CD4-positive, alpha-beta T cell treated with Interleukin-2 at 100 ng/mL for 4 hours (primary cell): Measurements from ENCODE around the gene MYO9B.

ENCODE experiments used
- DNase-seq: peaks from one replicate; pipeline ENCODE4 v3.0.0-alpha.2; 2020; ENCODE audit warnings: low spot score

MYO9B gene

GRCh38 chr19:17061691-17062090, 13.9 kb upstream of the MYO9B start:
- DNase-seq, result no peak

DNA sequence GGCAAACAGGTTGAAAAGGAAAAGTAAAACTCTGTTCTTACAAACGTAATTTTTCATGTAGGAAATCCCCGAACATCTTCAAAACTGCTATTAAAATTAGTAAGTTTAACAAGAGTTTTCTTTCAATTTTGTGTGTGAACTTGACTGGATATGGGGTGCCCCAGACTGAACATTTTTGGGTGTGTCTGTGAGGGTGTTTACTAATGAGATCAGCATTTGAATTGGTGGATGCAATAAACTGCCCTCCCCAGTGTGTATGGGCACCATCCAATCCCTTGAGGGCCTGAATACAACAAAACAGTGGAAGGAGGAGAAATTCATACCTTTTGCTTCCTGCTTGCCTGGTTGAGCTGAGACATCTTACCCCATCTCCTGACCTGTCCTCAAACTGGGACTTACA, 12.1 kb upstream of the MYO9B start:
- no peak for DNase-seq

GRCh38 chr19:17069193-17069592, 6.4 kb upstream of the MYO9B start:
- no peak for DNase-seq

DNA sequence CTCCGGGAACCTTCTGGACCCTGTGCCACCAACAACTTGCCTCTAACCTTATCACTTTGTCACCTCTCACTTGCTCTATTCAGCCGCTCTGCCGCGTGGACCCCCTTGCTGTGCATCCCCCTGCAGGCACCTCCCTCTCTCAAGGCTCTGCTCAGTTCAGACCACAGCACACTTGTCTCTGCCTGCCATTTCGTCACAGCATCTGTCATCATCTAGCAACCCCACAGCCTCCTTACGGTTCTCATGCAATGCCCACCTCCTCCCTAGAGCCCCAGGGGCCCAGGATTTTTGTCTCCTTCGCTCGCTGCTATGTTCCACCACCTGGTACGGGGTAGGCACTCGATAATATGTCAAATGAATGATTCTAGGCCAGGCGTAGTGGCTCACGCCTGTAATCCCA, 5.2 kb upstream of the MYO9B start:
- DNase-seq, result no peak

GRCh38 chr19:17070912-17071311, 4.7 kb upstream of the MYO9B start:
- no peak for DNase-seq

DNA sequence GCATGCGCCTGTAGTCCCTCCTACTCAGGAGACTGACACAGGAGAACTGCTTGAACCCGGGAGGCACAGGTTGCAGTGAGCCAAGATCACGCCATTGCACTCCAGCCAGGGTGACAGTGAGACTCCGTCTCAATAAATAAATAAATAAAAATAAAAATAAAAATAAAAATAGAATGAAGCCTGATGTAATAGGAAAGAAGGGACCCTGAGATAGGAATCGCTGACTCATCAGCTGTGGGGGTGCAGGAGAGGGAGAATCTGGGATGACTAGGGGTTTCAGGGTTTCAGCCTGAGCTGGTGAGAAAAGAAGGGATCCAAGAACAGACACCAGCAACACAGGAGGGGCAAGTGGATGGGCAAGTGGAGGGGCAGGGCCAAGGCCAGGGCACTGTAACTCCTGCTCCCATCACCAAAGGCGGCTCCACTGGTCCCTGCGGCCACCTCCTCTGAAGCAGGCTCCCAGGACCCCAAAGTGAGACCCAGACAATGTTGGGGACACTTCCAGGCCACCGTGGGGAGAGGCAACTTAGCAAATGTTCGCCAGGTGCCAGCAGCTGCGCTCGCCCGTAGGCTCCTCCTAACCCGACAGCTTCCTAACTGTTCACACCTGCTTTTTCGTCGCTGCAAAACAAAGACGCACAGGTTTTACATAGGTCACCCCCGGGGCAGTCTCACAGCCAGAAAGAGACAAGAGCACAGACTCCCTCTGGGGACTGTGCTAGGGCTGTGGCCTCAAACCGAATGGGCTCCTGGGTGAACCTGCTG, 1.5 kb upstream of the MYO9B start:
- no peak for DNase-seq

- no peak for DNase-seq
Measured at GRCh38 chr19:17074634-17075034, 943 bp upstream of the MYO9B start.

GRCh38 chr19:17075864-17076542, 426 bp downstream of the MYO9B start:
- peak; percentile 61 for DNase-seq

- DNase-seq, result peak; percentile 13
Measured at GRCh38 chr19:17076543-17076991, 990 bp downstream of the MYO9B start.

- no peak for DNase-seq
Measured at GRCh38 chr19:17077447-17078028, 2.0 kb downstream of the MYO9B start.

DNA sequence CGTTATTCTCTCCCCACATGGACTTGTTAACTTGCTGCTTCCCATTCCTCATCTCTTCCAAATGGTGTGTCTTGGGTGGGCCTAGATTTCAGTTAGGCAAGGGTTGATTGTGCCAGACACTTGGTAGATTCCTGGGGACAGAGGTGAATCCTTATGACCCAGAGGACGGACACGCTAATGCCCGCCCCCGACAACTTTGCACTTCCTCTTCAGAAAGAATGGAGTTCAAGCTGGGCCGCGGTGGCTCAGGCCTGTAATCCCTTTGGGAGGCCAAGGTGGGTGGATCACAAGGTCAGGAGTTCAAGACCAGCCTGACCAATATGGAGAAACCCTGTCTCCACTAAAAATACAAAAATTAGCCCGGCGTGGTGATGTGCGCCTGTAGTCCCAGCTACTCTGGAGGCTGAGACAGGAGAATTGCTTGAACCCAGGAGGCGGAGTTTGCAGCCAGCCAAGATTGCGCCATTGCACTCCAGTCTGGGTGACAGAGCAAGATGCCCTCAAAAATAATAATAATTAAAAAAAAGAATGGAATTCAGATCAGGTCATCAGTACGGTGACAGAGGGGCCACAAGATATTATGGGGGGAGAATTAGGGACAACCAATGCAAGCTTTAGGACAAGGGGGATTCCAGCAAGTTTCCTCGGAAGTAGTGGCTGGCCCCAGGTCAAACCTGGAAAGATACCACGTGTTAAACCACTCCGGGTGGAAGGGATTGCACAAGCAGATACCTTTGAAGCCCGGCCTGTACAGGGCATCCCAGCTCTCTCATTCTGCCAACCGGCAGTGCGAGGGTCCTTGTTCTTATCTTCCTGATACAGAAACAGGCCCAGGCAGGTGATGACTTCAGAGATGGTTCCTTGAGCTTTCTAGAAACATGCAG, 2.7 kb downstream of the MYO9B start:
- DNase-seq, result no peak

- no peak for DNase-seq
Measured at GRCh38 chr19:17078920-17079709, 3.5 kb downstream of the MYO9B start.

GRCh38 chr19:17079710-17080439, 4.3 kb downstream of the MYO9B start:
- peak; percentile 89 for DNase-seq

GRCh38 chr19:17080440-17080801, 4.8 kb downstream of the MYO9B start:
- no peak for DNase-seq

DNA sequence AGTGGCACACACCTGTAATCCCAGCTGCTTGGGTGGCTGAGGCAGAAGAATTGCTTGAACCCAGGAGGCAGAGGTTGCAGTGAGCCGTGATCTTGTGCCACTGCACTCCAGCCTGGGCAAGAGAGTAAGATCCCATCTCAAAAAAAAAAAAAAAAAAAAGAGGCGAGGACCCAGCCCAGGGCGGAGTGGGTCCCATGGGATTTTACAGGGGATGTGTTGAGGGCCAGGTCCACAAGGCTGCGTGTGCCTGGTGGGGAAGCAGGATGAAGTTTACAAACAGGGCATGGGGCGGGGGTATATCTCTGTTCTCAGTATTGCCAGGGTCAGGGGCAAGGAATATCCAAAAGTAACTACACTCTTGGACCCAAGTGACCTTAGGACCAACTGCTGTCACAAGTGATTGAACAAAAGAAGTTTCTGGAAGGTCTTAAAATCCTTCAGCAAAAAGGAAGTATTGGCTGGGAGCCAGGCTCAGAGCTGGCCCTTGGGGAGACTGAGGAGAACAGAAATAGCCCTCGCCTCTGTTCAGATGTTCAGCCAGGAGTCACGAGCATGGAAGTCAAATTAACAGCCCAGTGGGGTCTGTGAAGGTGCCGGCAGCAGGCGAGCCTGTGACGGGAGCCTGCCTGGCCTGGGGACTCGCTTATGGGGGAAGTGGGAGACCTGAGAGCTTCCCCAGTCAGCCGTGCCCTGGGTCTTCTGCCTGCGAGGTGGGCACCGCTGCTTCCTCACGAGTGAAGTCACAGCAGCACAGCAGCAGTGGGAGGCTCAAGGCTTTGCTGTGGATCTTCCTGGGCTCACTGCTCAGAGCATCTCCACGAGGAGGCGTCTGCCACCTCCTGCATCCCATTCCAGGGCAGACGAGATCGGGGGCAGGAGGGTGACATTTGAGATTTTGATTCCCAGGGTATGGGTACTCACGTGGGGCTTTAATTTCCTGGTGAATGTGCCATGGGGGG, 6.4 kb downstream of the MYO9B start:
- no peak for DNase-seq

- no peak for DNase-seq
Measured at GRCh38 chr19:17086120-17086519, 10.5 kb downstream of the MYO9B start.

DNA sequence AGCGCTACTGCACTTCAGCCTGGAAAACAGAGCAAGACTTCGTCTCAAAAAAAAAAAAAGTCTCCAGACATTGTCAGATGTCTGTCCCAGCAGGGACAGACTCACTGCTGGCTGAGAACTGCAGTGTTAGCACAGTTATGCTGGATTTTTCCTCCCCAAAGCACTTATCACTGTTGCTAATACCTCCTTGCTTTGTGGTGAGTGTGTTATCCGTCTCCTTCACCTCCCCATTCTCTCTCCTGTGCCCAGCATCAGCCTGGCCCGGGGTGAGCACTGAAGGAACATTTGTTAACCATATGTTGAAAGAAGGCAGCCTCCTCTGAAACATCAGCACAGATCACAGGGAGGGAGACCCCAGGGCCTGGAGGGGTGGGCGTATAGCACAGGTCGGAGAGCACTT, 11.3 kb downstream of the MYO9B start:
- DNase-seq, result no peak

DNA sequence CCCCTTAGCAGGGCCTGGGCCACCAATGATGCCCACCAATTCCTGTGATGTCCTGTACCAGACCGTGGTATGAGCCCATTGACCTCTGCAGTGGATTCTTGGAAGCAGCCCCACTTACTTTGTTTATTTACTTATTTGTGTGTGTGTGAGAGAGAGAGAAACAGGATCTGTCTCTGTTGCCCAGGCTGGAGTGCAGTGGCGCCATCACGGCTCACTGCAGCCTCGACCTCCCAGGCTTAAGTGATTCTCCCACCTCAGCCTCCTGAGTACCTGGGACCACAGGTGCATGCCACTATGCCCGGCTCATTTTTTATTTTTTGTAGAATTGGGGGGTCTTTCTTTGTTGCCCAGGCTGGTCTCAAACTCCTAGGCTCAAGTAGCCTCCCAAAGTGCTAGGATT, 13.0 kb downstream of the MYO9B start:
- no peak for DNase-seq

- DNase-seq, result peak; percentile 38
Measured at GRCh38 chr19:17090583-17090982, 15.0 kb downstream of the MYO9B start.
